DMS 273 (cell line): ENCODE data around the gene CCDC112.
A peak's percentile ranks its signal among the peaks of the same experiment; 100 is the strongest.
"Not testable (repeated sequence)": the region's sequence is repeated elsewhere in the genome, so short reads cannot be mapped to it uniquely, and the experiment has no call there.

Experiments
- DNase-seq: peaks from one replicate; lab custom pipeline; 2025; ENCODE audit not compliant: unreplicated experiment; lab: John Stamatoyannopoulos, UW

CCDC112 gene

GRCh38 chr5:115262321-115263077 is 34.0 kb downstream of the CCDC112 start, which contains the start of gene PGGT1B:
Gene PGGT1B, minus strand, starts transcription at chr5:115262877. Its CDS starts 26 bp downstream, at chr5:115262851.
- peak; percentile 87 for DNase-seq

- DNase-seq, result peak; percentile 68
These were observed 34.5 kb downstream of the CCDC112 start for GRCh38 chr5:115262011-115262320.

- no peak for DNase-seq
These were observed 36.2 kb downstream of the CCDC112 start for GRCh38 chr5:115260248-115260647.

- no peak for DNase-seq
These were observed 38.5 kb downstream of the CCDC112 start for GRCh38 chr5:115257981-115258380.

GRCh38 chr5:115249379-115249778 is 47.1 kb downstream of the CCDC112 start:
- not testable (repeated sequence) for DNase-seq

GRCh38 chr5:115246361-115246991 is 50.0 kb downstream of the CCDC112 start:
- peak; percentile 73 for DNase-seq

- no peak for DNase-seq
These were observed 53.0 kb downstream of the CCDC112 start for GRCh38 chr5:115243412-115243811.

- DNase-seq, result no peak
These were observed 54.4 kb downstream of the CCDC112 start for GRCh38 chr5:115241881-115242642.

- no peak for DNase-seq
These were observed 59.4 kb downstream of the CCDC112 start for GRCh38 chr5:115237066-115237465.

GRCh38 chr5:115236599-115236998 is 59.9 kb downstream of the CCDC112 start:
- DNase-seq, result no peak

- DNase-seq, result no peak
These were observed 64.9 kb downstream of the CCDC112 start for GRCh38 chr5:115231598-115231997.

GRCh38 chr5:115229606-115230005 is 66.8 kb downstream of the CCDC112 start:
- DNase-seq, result no peak

- no peak for DNase-seq
These were observed 69.2 kb downstream of the CCDC112 start for GRCh38 chr5:115227281-115227680.
